K562 (cell line): ENCODE results near the gene GLDN. TPM values are rescaled to one million over a fixed set of nuclear protein-coding genes. Genes with fewer than 3 reads are reported as not detected.

ENCODE experiments used
- ATAC-seq: fragments of 200-7000 bp; cut with Tn5 transposase; 3 replicates; pipeline ENCODE4 v1.9.1; 2020; ENCODE audit warnings: moderate library complexity
- BruUV-seq: library from RNA; stranded (reverse); fragments of 400-500 nt; replicated peaks from 2 replicates; lab custom pipeline; 2021; lab: Mats Ljungman, UMichigan
- CTCF ChIA-PET: fragments of 300-600 bp; formaldehyde crosslinking; extraction: SDS; loops from one replicate; lab custom pipeline; 2021; ENCODE audit warnings: low intra/inter-chr PET ratio; lab: Yijun Ruan, JAX
- POLR2A ChIA-PET: fragments of 300-600, 350-650 bp; sonication (Branson Sonifier 250); formaldehyde crosslinking; extraction: SDS; loops from one replicate; lab custom pipeline; 2021; ENCODE audit warnings: antibody characterized with exemption, inconsistent platforms; lab: Yijun Ruan, JAX
- DNase-seq, 4 experiments: peaks; one replicate each; pipeline versions ENCODE4 v3.0.0 to v3.0.0-alpha.2; 2011 to 2018; ENCODE audit warnings: low spot score in 3 of 4, mixed read lengths in 3 of 4; ENCODE audit errors: extremely low read depth in 1 of 4
- FAIRE-seq: peaks from 2 replicates; lab custom pipeline; 2011; peaks lifted over from hg19 to GRCh38; lab: Jason Lieb, UNC
- H2AFZ ChIP-seq: 2 replicates; pipeline ENCODE4 v1.6.0; 2011; ENCODE audit warnings: low read depth, low read length, control low read depth, inconsistent platforms
- H3K27ac ChIP-seq: fragments of 200-600 bp; 3 replicates; pipeline ENCODE4 v1.8.0; 2011; ENCODE audit warnings: low read depth, mild to moderate bottlenecking, control low read depth, inconsistent platforms, low read length, moderate library complexity, mixed read lengths; ENCODE audit errors: extremely low read depth
- H3K27me3 ChIP-seq, 2 experiments: fragments of 300-600 bp in 1 of 2; 2 replicates in 1 of 2; 3 replicates in 1 of 2; pipeline versions ENCODE4 v1.6.0 to v1.8.0; 2011; ENCODE audit warnings: inconsistent platforms in 2 of 2, low read length in 2 of 2, mild to moderate bottlenecking in 1 of 2, mixed read lengths in 1 of 2, moderate library complexity in 1 of 2; ENCODE audit not compliant: control insufficient read depth in 2 of 2, insufficient read depth in 2 of 2
- H3K36me3 ChIP-seq: fragments of 300-600 bp; 3 replicates; pipeline ENCODE4 v1.8.0; 2011; ENCODE audit warnings: mild to moderate bottlenecking, low read length, inconsistent platforms; ENCODE audit not compliant: control insufficient read depth, insufficient read depth
- H3K4me1 ChIP-seq, 2 experiments: fragments of 200-600 bp in 1 of 2; replicated peaks in 1 of 2; 2 replicates in 1 of 2; 3 replicates in 1 of 2; pipeline versions ENCODE4 v1.5.1 to v1.8.0; 2011; ENCODE audit warnings: inconsistent platforms in 2 of 2, low read length in 2 of 2, mild to moderate bottlenecking in 1 of 2, mixed read lengths in 1 of 2, moderate library complexity in 1 of 2; ENCODE audit not compliant: control insufficient read depth in 2 of 2, insufficient read depth in 2 of 2
- H3K4me2 ChIP-seq: 2 replicates; pipeline ENCODE4 v1.6.1; 2011; ENCODE audit warnings: low read length, control low read depth, inconsistent platforms, mixed read lengths; ENCODE audit not compliant: insufficient read depth
- H3K4me3 ChIP-seq: fragments of 200-600 bp; sonication (generic), shearing (Covaris generic); 2 replicates; pipeline ENCODE4 v1.5.1; 2016; ENCODE audit warnings: control low read depth, inconsistent platforms
- H3K79me2 ChIP-seq: fragments of 200-600 bp; 3 replicates; pipeline ENCODE4 v1.8.0; 2011; ENCODE audit warnings: low read length, inconsistent platforms; ENCODE audit not compliant: control insufficient read depth, insufficient read depth
- H3K9ac ChIP-seq, 2 experiments: 2 replicates each; pipeline versions ENCODE4 v1.6.0 to v1.6.1; 2011; ENCODE audit warnings: low read depth in 2 of 2, low read length in 2 of 2, control low read depth in 1 of 2, inconsistent platforms in 1 of 2, mild to moderate bottlenecking in 1 of 2, mixed read lengths in 1 of 2; ENCODE audit not compliant: insufficient read depth in 1 of 2
- H3K9me1 ChIP-seq: one replicate; pipeline ENCODE4 v1.6.0; 2011; ENCODE audit warnings: inconsistent platforms, mild to moderate bottlenecking, low read length, moderate library complexity; ENCODE audit not compliant: control insufficient read depth, insufficient read depth
- H3K9me3 ChIP-seq: replicated peaks from 2 replicates; pipeline ENCODE4 v1.5.1; 2011; ENCODE audit warnings: low read depth, low read length, inconsistent platforms; ENCODE audit not compliant: control insufficient read depth, insufficient read depth
- H4K20me1 ChIP-seq: replicated peaks from 2 replicates; pipeline ENCODE4 v1.6.1; 2011; ENCODE audit warnings: low read length, inconsistent platforms, mixed read lengths; ENCODE audit not compliant: control insufficient read depth, insufficient read depth
- ELK3 ChIP-seq: fragments of 450-650 bp; formaldehyde crosslinking; IDR thresholded peaks from 2 replicates; pipeline ENCODE4 v1.4.0; 2020; ENCODE audit warnings: mild to moderate bottlenecking
- ETV5 ChIP-seq: sonication (generic); formaldehyde crosslinking; IDR thresholded peaks from 2 replicates; pipeline ENCODE4 v1.4.0; 2020; ENCODE audit warnings: low read depth, mild to moderate bottlenecking, missing genetic modification reagents
- GTF2E2 ChIP-seq: fragments of 200-800 bp; sonication (Bioruptor generic); IDR thresholded peaks from 2 replicates; pipeline ENCODE4 v1.6.1; 2016; ENCODE audit warnings: missing genetic modification characterization, missing compliant biosample characterization
- MAZ ChIP-seq, 2 experiments: fragments of 450-650 bp in 1 of 2; sonication (generic) in 1 of 2; formaldehyde crosslinking; IDR thresholded peaks in 1 of 2; conservative IDR thresholded peaks in 1 of 2; 2 replicates each; pipeline versions ENCODE4 v1.4.0 to v1.5.0; 2020; ENCODE audit warnings: mild to moderate bottlenecking in 1 of 2, missing genetic modification reagents in 1 of 2
- STAT5B ChIP-seq: fragments of 250-450 bp; sonication (Bioruptor Pico); IDR thresholded peaks from 2 replicates; pipeline ENCODE4 v1.8.0; 2021; ENCODE audit warnings: mild to moderate bottlenecking, inconsistent platforms
- ZNF174 ChIP-seq: fragments of 250-450 bp; sonication (Bioruptor Pico); IDR thresholded peaks from 2 replicates; pipeline ENCODE4 v1.4.0; 2020; ENCODE audit warnings: mild to moderate bottlenecking
- WGBS: fragments of 100-300 bp; shearing (Covaris generic); methylation state at CpG from one replicate; pipeline ENCODE4 v1.1.6; 2016; ENCODE audit warnings: low coverage, mixed read lengths; ENCODE audit not compliant: insufficient coverage; ENCODE audit errors: missing lambda C conversion rate; 5-methylcytosine and 5-hydroxymethylcytosine counted together
- in situ Hi-C: fragments of 300-500 bp; cut with MboI; formaldehyde crosslinking; loops from 4 replicates; pipeline ENCODE4 v1.15.0; 2018; ENCODE audit warnings: inconsistent platforms, mixed read lengths
- intact Hi-C: fragments of 100-400 bp; cut with micrococcal nuclease; formaldehyde crosslinking; loops from 2 replicates; pipeline ENCODE4 v1.14.2; 2022
- polyA plus RNA-seq, 8 experiments: library from polyadenylated mRNA; depleted of rRNA in 4 of 8; stranded (reverse) in 5 of 8; unstranded in 3 of 8; fragments of >200 nt; fragmentation: Nextera tagmentation in 2 of 8; fragmentation: Illumina TruSeq in 1 of 8; extraction: Ambion mirVana in 2 of 8; extraction: Trizol in 1 of 8; gene quantifications; 2 replicates each; pipeline versions ENCODE4 v1.2.1 to v1.2.3, GENCODE V29; 2011 to 2014; ENCODE audit warnings: inconsistent platforms in 1 of 8, missing spikeins in 1 of 8
- total RNA-seq, 7 experiments: library from RNA; depleted of rRNA in 6 of 7; stranded (reverse); fragments of >200 nt in 6 of 7; fragmentation: Illumina TruSeq in 2 of 7; extraction: Trizol in 2 of 7; gene quantifications; 2 replicates each; pipeline versions ENCODE4 v1.2.1 to v1.2.3, GENCODE V29; 2011 to 2021; ENCODE audit warnings: low replicate concordance in 1 of 7
- TF ChIP-seq, protein P1 (sequence below): sonication (generic); formaldehyde crosslinking; IDR thresholded peaks from 2 replicates; pipeline ENCODE4 v1.8.0; 2023; ENCODE audit warnings: mild to moderate bottlenecking, missing genetic modification reagents

The GLDN gene
- total and polyA plus RNA-seq, 9 of the 15 experiments (the other 6 are each of a cell fraction or from before 2014, with no cell fraction given) = 0.05 to 0.33 (median 0.18) TPM

DNA sequence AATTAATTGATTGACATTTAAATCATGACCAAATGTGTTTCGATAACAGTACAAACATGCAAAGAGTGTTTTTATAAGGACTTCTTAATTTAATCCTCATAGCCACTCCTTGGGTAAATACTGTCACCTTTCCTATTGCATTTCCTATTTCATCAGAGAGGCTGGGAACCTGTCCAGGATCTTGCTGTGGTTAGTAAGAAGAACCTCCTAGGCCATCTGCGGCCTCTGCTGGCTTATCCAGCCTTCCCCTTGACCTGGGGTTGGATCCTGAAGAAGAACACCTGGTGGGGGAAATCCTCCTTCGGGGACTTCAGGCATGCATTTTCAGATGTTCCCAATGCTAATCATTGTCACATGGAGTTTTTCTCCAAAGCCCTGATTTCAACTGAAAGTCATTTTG, 25.5 kb downstream of the GLDN start:
- H3K9me1 ChIP-seq = no peaks in the 10 kb centered on the region
- no peak overlapping the region for H3K4me3 ChIP-seq
- ATAC-seq = no peak
- H3K9me3 ChIP-seq = no peaks in the 10 kb centered on the region
- DNase-seq = no peak
- 3% methylated on average over 3 of the region's 3 CpGs for WGBS
- H3K27me3 ChIP-seq = peaks cover 15% of the 10 kb centered on the region in 2 experiments
- H3K4me1 ChIP-seq = no peaks in the 10 kb centered on the region
- H3K27ac ChIP-seq = no peak overlapping the region
- CTCF ChIA-PET = no interaction called here
- no peaks in the 10 kb centered on the region for H3K36me3 ChIP-seq
- H3K4me2 ChIP-seq = no peak overlapping the region
- H3K79me2 ChIP-seq = no peaks in the 10 kb centered on the region
- TF ChIP-seq MAZ (CRISPR knock-in tag; conservative IDR thresholded peaks at IDR 0.05 in 1 of 2, IDR thresholded peaks at IDR 0.05 in 1 of 2) (no peak), ZNF174 (no peak), GTF2E2 (tag) (no peak), STAT5B (no peak), ELK3 (CRISPR knock-in tag) (no peak), ETV5 (no peak)
- TF ChIP-seq, protein P1, sequence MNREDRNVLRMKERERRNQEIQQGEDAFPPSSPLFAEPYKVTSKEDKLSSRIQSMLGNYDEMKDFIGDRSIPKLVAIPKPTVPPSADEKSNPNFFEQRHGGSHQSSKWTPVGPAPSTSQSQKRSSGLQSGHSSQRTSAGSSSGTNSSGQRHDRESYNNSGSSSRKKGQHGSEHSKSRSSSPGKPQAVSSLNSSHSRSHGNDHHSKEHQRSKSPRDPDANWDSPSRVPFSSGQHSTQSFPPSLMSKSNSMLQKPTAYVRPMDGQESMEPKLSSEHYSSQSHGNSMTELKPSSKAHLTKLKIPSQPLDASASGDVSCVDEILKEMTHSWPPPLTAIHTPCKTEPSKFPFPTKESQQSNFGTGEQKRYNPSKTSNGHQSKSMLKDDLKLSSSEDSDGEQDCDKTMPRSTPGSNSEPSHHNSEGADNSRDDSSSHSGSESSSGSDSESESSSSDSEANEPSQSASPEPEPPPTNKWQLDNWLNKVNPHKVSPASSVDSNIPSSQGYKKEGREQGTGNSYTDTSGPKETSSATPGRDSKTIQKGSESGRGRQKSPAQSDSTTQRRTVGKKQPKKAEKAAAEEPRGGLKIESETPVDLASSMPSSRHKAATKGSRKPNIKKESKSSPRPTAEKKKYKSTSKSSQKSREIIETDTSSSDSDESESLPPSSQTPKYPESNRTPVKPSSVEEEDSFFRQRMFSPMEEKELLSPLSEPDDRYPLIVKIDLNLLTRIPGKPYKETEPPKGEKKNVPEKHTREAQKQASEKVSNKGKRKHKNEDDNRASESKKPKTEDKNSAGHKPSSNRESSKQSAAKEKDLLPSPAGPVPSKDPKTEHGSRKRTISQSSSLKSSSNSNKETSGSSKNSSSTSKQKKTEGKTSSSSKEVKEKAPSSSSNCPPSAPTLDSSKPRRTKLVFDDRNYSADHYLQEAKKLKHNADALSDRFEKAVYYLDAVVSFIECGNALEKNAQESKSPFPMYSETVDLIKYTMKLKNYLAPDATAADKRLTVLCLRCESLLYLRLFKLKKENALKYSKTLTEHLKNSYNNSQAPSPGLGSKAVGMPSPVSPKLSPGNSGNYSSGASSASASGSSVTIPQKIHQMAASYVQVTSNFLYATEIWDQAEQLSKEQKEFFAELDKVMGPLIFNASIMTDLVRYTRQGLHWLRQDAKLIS (CRISPR knock-in tag) = no peak
- TF ChIP-seq, all 486 proteins: peak for 0
- in situ Hi-C loops (no loop called here), intact Hi-C loops (no loop called here)
- Histone ChIP-seq H4K20me1 (0 out of 2 replicates have a peak, but pooled peaks cover 4% of the 10 kb centered on the region), H3K9ac (no peak overlapping the region), H2AFZ (no peak overlapping the region)
- FAIRE-seq = no peak
- POLR2A ChIA-PET = interaction anchor here (0.6 kb wide), 1 partner anchor 1278 kb away, joined by 3 read pairs; no protein-coding TSS in a partner anchor
- BruUV-seq = no TSS peak
